Bone marrow (tissue), 2 donors: ENCODE data around the gene LAX1.

Source experiments
- DNase-seq, 2 donors: peaks; one replicate each; lab custom pipeline; 2025; lab: John Stamatoyannopoulos, UW

LAX1 gene

DNA sequence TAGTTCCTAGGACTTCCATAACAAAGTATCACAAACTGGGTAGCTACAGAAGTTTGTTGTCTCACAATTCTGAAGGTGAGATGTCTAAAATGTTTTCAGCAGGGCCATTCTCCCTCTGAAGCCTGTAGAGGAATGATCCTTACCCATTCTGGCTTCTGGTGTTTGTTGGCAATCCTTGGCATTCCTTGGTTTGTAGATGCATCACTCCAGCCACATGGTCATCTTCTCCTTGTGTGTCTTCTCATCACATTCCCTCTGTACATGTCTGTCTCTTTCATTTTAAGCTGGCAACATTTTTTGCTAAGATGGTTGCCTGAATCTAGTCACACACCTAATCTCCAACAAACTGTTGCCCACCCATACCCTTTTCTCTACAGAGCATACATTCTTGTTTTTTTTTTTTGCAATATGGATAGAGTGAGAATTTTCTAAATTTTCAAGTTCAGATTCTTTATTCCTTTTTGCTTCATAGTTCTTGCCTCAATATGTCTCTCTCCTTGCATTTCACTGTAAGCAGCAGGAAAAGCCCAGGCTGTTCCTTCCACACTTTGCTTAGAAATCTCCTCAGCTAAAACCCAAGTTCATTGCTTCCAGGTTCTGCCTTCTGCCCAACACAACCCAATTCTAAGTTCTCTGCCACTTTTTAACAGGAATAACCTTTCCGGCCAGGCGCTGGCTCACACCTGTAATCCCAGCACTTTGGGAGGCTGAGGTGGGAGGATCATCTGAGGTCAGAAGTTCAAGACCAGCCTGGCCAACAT, 48.8 kb downstream of the LAX1 start:
- no peak for DNase-seq

DNA sequence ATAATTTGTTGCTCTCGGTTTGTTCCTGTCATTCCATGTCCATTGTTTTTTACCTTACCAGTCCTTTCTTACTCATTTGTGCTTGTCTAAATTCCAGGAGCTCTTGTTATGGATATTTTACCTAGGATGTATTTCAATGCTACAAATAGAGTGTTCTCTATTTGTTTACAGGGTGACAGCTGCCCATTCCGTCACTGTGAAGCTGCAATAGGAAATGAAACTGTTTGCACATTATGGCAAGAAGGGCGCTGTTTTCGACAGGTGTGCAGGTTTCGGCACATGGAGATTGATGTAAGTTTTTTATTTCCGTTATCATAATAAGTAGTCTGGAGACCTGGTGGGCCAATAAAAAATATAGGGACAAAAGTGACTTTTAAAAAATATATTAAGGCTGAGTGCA, 53.4 kb downstream of the LAX1 start:
- no peak for DNase-seq

DNA sequence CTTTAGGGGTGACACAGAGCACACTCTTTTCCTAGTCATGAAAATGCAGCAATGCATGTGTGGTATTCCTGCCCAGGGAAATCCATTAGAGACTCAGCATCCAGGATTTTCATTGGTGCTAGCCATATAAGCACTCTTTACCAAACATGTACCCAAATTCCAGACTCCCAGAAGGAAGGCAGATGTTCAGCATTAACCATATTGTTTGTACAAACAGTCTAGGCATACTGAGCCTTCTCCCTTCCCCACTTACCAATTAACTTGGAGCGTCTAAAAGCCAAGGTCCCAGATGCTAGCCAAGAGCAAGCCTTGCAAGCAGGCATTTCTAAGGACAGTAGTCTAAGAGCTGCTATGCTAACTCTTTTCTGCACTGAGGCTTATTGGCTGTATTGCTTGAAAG, 58.3 kb downstream of the LAX1 start:
- DNase-seq, result no peak
